ENCODE measurements around the gene FAM13A.

GRCh38 chr4:88958080-88958479 is 98.9 kb downstream of the FAM13A start:
- TF ChIP-seq CTCF (IDR thresholded peaks at IDR 0.05) = no peak
- no peak for TF ChIP-seq POLR2A (IDR thresholded peaks at IDR 0.05)
